DOHH2 (cell line): ENCODE measurements around the gene RAC3.

Source experiments
- EZH2phosphoT487 ChIP-seq: fragments of 200-600 bp; sonication (generic); IDR thresholded peaks from 2 replicates; pipeline ENCODE4 v1.6.1; 2017; ENCODE audit warnings: borderline replicate concordance, mild to moderate bottlenecking, antibody characterized with exemption, low read length, moderate library complexity, mixed read lengths
- TF ChIP-seq, protein P1 (sequence below): fragments of 200-600 bp; sonication (generic); IDR thresholded peaks from one replicate; pipeline ENCODE4 v1.5.1; 2014; ENCODE audit warnings: antibody characterized with exemption, mild to moderate bottlenecking, low read depth, low read length; ENCODE audit not compliant: poor library complexity, severe bottlenecking

- TF ChIP-seq, protein P1, sequence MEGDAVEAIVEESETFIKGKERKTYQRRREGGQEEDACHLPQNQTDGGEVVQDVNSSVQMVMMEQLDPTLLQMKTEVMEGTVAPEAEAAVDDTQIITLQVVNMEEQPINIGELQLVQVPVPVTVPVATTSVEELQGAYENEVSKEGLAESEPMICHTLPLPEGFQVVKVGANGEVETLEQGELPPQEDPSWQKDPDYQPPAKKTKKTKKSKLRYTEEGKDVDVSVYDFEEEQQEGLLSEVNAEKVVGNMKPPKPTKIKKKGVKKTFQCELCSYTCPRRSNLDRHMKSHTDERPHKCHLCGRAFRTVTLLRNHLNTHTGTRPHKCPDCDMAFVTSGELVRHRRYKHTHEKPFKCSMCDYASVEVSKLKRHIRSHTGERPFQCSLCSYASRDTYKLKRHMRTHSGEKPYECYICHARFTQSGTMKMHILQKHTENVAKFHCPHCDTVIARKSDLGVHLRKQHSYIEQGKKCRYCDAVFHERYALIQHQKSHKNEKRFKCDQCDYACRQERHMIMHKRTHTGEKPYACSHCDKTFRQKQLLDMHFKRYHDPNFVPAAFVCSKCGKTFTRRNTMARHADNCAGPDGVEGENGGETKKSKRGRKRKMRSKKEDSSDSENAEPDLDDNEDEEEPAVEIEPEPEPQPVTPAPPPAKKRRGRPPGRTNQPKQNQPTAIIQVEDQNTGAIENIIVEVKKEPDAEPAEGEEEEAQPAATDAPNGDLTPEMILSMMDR, result no peak
- no peak for TF ChIP-seq EZH2phosphoT487
These were observed 27.4 kb downstream of the RAC3 start for GRCh38 chr17:82058855-82059249.
